Uterus (tissue), 4 donors: ENCODE results near the gene CACNA1E. TPM values are rescaled to one million over a fixed set of nuclear protein-coding genes. Genes with fewer than 3 reads are reported as not detected.

Experiments
- DNase-seq, 2 donors: peaks; one replicate each; pipeline ENCODE4 v3.0.0-alpha.2; 2019 to 2020
- H3K27ac ChIP-seq, 2 donors: fragments of 200-600 bp; sonication (generic); 1 replicate in 1 of 2; 2 replicates in 1 of 2; pipeline ENCODE4 v1.5.1; 2016 to 2018
- H3K27me3 ChIP-seq, 2 donors: fragments of 200-600 bp; sonication (generic); one replicate each; pipeline ENCODE4 v1.5.1; 2018 to 2019; ENCODE audit warnings: control low read depth in 1 of 2
- H3K36me3 ChIP-seq, 2 donors: fragments of 200-600 bp; sonication (generic); one replicate each; pipeline ENCODE4 v1.5.1; 2019; ENCODE audit warnings: control low read depth in 1 of 2
- H3K4me1 ChIP-seq, 2 donors: fragments of 200-600 bp; sonication (generic); one replicate each; pipeline ENCODE4 v1.5.1; 2018 to 2019; ENCODE audit warnings: control low read depth in 1 of 2
- H3K4me3 ChIP-seq, 2 donors: fragments of 200-600 bp; sonication (generic); 1 replicate in 1 of 2; 2 replicates in 1 of 2; pipeline ENCODE4 v1.5.1; 2018 to 2019; ENCODE audit warnings: mild to moderate bottlenecking in 1 of 2
- H3K9me3 ChIP-seq, 2 donors: fragments of 200-600 bp; sonication (generic); one replicate each; pipeline ENCODE4 v1.5.1; 2019; ENCODE audit warnings: control low read depth in 1 of 2
- CTCF ChIP-seq, 4 experiments: fragments of 200-600 bp in 2 of 4; fragments of 450-650 bp in 2 of 4; sonication (generic) in 2 of 4; IDR thresholded peaks; one replicate each; pipeline ENCODE4 v1.5.1; 2016 to 2019; ENCODE audit warnings: antibody characterized with exemption in 4 of 4, mild to moderate bottlenecking in 2 of 4, moderate library complexity in 1 of 4
- POLR2A ChIP-seq, 2 donors: fragments of 450-650 bp; IDR thresholded peaks; one replicate each; pipeline ENCODE4 v1.6.1; 2016; ENCODE audit warnings: antibody characterized with exemption in 2 of 2, mild to moderate bottlenecking in 1 of 2, moderate library complexity in 1 of 2
- intact Hi-C: fragments of 100-400 bp; cut with DNase I; formaldehyde crosslinking; loops from one replicate; pipeline ENCODE4 v1.15.1; 2023; ENCODE audit warnings: low total_unique reads
- total RNA-seq, 4 donors: library from RNA; depleted of rRNA in 3 of 4; stranded (reverse); fragments of >200 nt in 3 of 4; gene quantifications; one replicate each; pipeline versions ENCODE4 v1.1.0 to v1.2.4, GENCODE V29; 2014 to 2023
- donor health status: DM: yes; HTN: yes; CAD: no.

Gene CACNA1E
- total RNA-seq, 4 donors from 2014 or later, result 0.12 to 3.4 TPM; not detected in 2

- no peak for TF ChIP-seq CTCF (IDR thresholded peaks at IDR 0.05)
- intact Hi-C loops, result no loop called here
- Histone ChIP-seq H3K4me3 (no peak overlapping the region), H3K36me3 (no peaks in the 10 kb centered on the region), H3K9me3 (no peaks in the 10 kb centered on the region), H3K27me3 (no peaks in the 10 kb centered on the region), H3K27ac (no peak overlapping the region), H3K4me1 (no peaks in the 10 kb centered on the region)
- no peak for DNase-seq
These were observed 294.0 kb downstream of the CACNA1E start for GRCh38 chr1:181777286-181777685.

- Histone ChIP-seq H3K27ac (no peak overlapping the region), H3K36me3 (no peaks in the 10 kb centered on the region), H3K9me3 (no peaks in the 10 kb centered on the region), H3K27me3 (no peaks in the 10 kb centered on the region), H3K4me1 (no peaks in the 10 kb centered on the region), H3K4me3 (no peak overlapping the region)
- TF ChIP-seq CTCF (IDR thresholded peaks at IDR 0.05) (no peak), POLR2A (IDR thresholded peaks at IDR 0.05) (no peak)
- intact Hi-C loops, result no loop called here
- DNase-seq, result no peak
These were observed 294.5 kb downstream of the CACNA1E start for GRCh38 chr1:181777812-181778211.

- H3K36me3 ChIP-seq, result no peaks in the 10 kb centered on the region
- H3K4me3 ChIP-seq, result no peak overlapping the region
- TF ChIP-seq POLR2A (IDR thresholded peaks at IDR 0.05) (no peak), CTCF (IDR thresholded peaks at IDR 0.05) (no peak)
- no peak for DNase-seq
- H3K9me3 ChIP-seq, result no peaks in the 10 kb centered on the region
- no peaks in the 10 kb centered on the region for H3K4me1 ChIP-seq
- no peak overlapping the region for H3K27ac ChIP-seq
- intact Hi-C loops, result no loop called here
- H3K27me3 ChIP-seq, result no peaks in the 10 kb centered on the region
These were observed 295.4 kb downstream of the CACNA1E start for GRCh38 chr1:181778640-181779260.

- DNase-seq, result no peak
- no peaks in the 10 kb centered on the region for H3K36me3 ChIP-seq
- no peaks in the 10 kb centered on the region for H3K9me3 ChIP-seq
- H3K4me3 ChIP-seq, result no peak overlapping the region
- H3K27me3 ChIP-seq, result no peaks in the 10 kb centered on the region
- H3K27ac ChIP-seq, result no peak overlapping the region
- no peaks in the 10 kb centered on the region for H3K4me1 ChIP-seq
- no peak for TF ChIP-seq POLR2A (IDR thresholded peaks at IDR 0.05)
- no peak for TF ChIP-seq CTCF (IDR thresholded peaks at IDR 0.05)
- intact Hi-C loops, result no loop called here
These were observed 296.0 kb downstream of the CACNA1E start for GRCh38 chr1:181779343-181779742.

- H3K27ac ChIP-seq, result no peak overlapping the region
- TF ChIP-seq POLR2A (IDR thresholded peaks at IDR 0.05), result no peak
- TF ChIP-seq CTCF (IDR thresholded peaks at IDR 0.05), result no peak
- H3K9me3 ChIP-seq, result no peaks in the 10 kb centered on the region
- no peaks in the 10 kb centered on the region for H3K36me3 ChIP-seq
- no peak for DNase-seq
- no peaks in the 10 kb centered on the region for H3K27me3 ChIP-seq
- no peak overlapping the region for H3K4me3 ChIP-seq
- intact Hi-C loops, result no loop called here
- no peaks in the 10 kb centered on the region for H3K4me1 ChIP-seq
These were observed 299.9 kb downstream of the CACNA1E start for GRCh38 chr1:181783208-181783607.
